ENCODE data around the gene XRCC5. TPM values are rescaled to one million over a fixed set of nuclear protein-coding genes. Genes with fewer than 3 reads are reported as not detected.

XRCC5 gene
- total and polyA plus RNA-seq, 8 donors, result 212 to 302 (median 262) TPM

- intact Hi-C loops (cut with DNase I), result no loop called here
- DNase-seq (no peak), ATAC-seq (no peak)
- Histone ChIP-seq H3K9me3 (no peaks in the 10 kb centered on the region), H3K36me3 (no peaks in the 10 kb centered on the region), H3K27ac (no peak overlapping the region), H3K4me3 (no peak overlapping the region), H3K4me1 (no peaks in the 10 kb centered on the region), H3K27me3 (no peaks in the 10 kb centered on the region)
- TF ChIP-seq CTCF (IDR thresholded peaks at IDR 0.05), result no peak
Observed at GRCh38 chr2:216092646-216093045, 16.5 kb upstream of the XRCC5 start.

GRCh38 chr2:216094701-216095100 lies 14.4 kb upstream of the XRCC5 start:
- DNase-seq (no peak), ATAC-seq (no peak)
- H3K27me3 ChIP-seq, result no peaks in the 10 kb centered on the region
- intact Hi-C loops (cut with DNase I), result no loop called here
- no peaks in the 10 kb centered on the region for H3K4me1 ChIP-seq
- no peak overlapping the region for H3K4me3 ChIP-seq
- no peaks in the 10 kb centered on the region for H3K9me3 ChIP-seq
- H3K36me3 ChIP-seq, result no peaks in the 10 kb centered on the region
- TF ChIP-seq CTCF (IDR thresholded peaks at IDR 0.05), result no peak
- H3K27ac ChIP-seq, result no peak overlapping the region

GRCh38 chr2:216098421-216099334 lies 10.5 kb upstream of the XRCC5 start:
- Histone ChIP-seq H3K4me1 (no peaks in the 10 kb centered on the region), H3K4me3 (no peak overlapping the region), H3K27ac (no peak overlapping the region), H3K27me3 (no peaks in the 10 kb centered on the region), H3K36me3 (no peaks in the 10 kb centered on the region), H3K9me3 (no peaks in the 10 kb centered on the region)
- intact Hi-C loops (cut with DNase I), result no loop called here
- ATAC-seq (no peak), DNase-seq (no peak)
- TF ChIP-seq CTCF (IDR thresholded peaks at IDR 0.05), result no peak

GRCh38 chr2:216101109-216101508 lies 8.0 kb upstream of the XRCC5 start:
- Histone ChIP-seq H3K27me3 (no peaks in the 10 kb centered on the region), H3K4me1 (no peaks in the 10 kb centered on the region), H3K9me3 (no peaks in the 10 kb centered on the region), H3K4me3 (no peak overlapping the region), H3K36me3 (no peaks in the 10 kb centered on the region), H3K27ac (no peak overlapping the region)
- intact Hi-C loops (cut with DNase I), result no loop called here
- no peak for TF ChIP-seq CTCF (IDR thresholded peaks at IDR 0.05)
- DNase-seq (no peak), ATAC-seq (no peak)

GRCh38 chr2:216103213-216103612 lies 5.9 kb upstream of the XRCC5 start:
- no peak for TF ChIP-seq CTCF (IDR thresholded peaks at IDR 0.05)
- no peak overlapping the region for H3K27ac ChIP-seq
- H3K4me3 ChIP-seq, result no peak overlapping the region
- no peaks in the 10 kb centered on the region for H3K9me3 ChIP-seq
- H3K36me3 ChIP-seq, result no peaks in the 10 kb centered on the region
- no peaks in the 10 kb centered on the region for H3K4me1 ChIP-seq
- ATAC-seq, result no peak
- H3K27me3 ChIP-seq, result no peaks in the 10 kb centered on the region
- intact Hi-C loops (cut with DNase I), result no loop called here
- no peak for DNase-seq
